Endothelial cell of umbilical vein (primary cell): ENCODE measurements around the gene SPOPL.
"Not testable (repeated sequence)": the region's sequence is repeated elsewhere in the genome, so short reads cannot be mapped to it uniquely, and the experiment has no call there.

ENCODE experiments used
- CTCF ChIP-seq, 2 donors: IDR thresholded peaks; 1 replicate in 1 of 2; 2 replicates in 1 of 2; pipeline ENCODE4 v1.5.1; 2011; ENCODE audit warnings: low read length in 2 of 2, mild to moderate bottlenecking in 2 of 2, moderate library complexity in 2 of 2, control low read depth in 1 of 2, inconsistent platforms in 1 of 2, low read depth in 1 of 2; ENCODE audit not compliant: insufficient read depth in 1 of 2; ENCODE audit errors: extremely low read depth in 1 of 2
- EZH2 ChIP-seq: IDR thresholded peaks from 2 replicates; pipeline ENCODE4 v1.6.1; 2012; ENCODE audit warnings: borderline replicate concordance, low read depth, mild to moderate bottlenecking, moderate library complexity, low read length, inconsistent platforms; ENCODE audit not compliant: severe bottlenecking
- POLR2AphosphoS5 ChIP-seq: IDR thresholded peaks from 2 replicates; pipeline ENCODE4 v1.6.1; 2012; ENCODE audit warnings: low read depth, mild to moderate bottlenecking, control low read depth, low read length, moderate library complexity; ENCODE audit not compliant: insufficient read depth

- not testable (repeated sequence) for TF ChIP-seq EZH2; CTCF (IDR thresholded peaks at IDR 0.05; ENCODE audit: extremely low read depth in 1 of 2, insufficient read depth in 1 of 2, low read depth in 1 of 2, low read length in 2 of 2); POLR2AphosphoS5
Observed at GRCh38 chr2:138523673-138524042, 22.1 kb downstream of the SPOPL start.
